SK-N-SH (cell line): ENCODE data around the gene STARD3NL.

Source experiments
- GATA2 ChIP-seq: sonication (generic); formaldehyde crosslinking; IDR thresholded peaks from 2 replicates; pipeline ENCODE4 v1.5.0; 2020; ENCODE audit warnings: mild to moderate bottlenecking, missing genetic modification reagents
- NFIC ChIP-seq: IDR thresholded peaks from 2 replicates; pipeline ENCODE4 v1.4.0; 2012; ENCODE audit warnings: borderline replicate concordance
- RAD21 ChIP-seq: IDR thresholded peaks from 2 replicates; pipeline ENCODE4 v1.6.1; 2012; ENCODE audit warnings: mild to moderate bottlenecking, low read length
- REST ChIP-seq: IDR thresholded peaks from 2 replicates; pipeline ENCODE4 v1.6.1; 2012; ENCODE audit warnings: mild to moderate bottlenecking, low read depth, low read length, moderate library complexity
- YY1 ChIP-seq: IDR thresholded peaks from 2 replicates; pipeline ENCODE4 v1.4.0; 2012; ENCODE audit warnings: low read depth, mild to moderate bottlenecking
- TF ChIP-seq, protein P1 (sequence below): fragments of 200-600 bp; sonication (generic); IDR thresholded peaks from 2 replicates; pipeline ENCODE4 v1.6.1; 2017; ENCODE audit warnings: antibody characterized with exemption, mild to moderate bottlenecking, moderate library complexity
- TF ChIP-seq, protein P2 (sequence below): fragments of 150-350 bp; IDR thresholded peaks from 2 replicates; pipeline ENCODE4 v1.6.1; 2017; ENCODE audit warnings: antibody characterized with exemption, low read length, low read depth, borderline replicate concordance

DNA sequence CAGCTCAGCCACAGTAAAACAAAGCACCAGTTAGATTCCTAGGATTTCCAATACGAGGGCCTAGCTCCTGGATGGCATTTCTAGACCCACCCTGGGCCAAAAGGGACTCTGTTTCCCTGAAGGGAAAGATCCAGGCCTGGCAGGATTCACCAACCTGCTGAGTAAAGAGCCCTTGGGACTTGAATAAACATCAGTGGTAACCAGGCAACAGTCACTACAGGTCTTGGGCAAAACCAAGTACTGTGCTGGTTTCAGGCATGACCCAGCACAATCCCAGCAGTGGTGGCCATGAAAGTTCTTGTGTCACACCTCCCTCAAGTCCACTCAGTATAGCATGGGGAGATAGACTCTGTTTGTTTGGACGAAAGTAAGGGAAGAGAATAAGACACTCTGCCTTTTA, 31.0 kb upstream of the STARD3NL start:
- TF ChIP-seq YY1 (no peak), NFIC (no peak), GATA2 (CRISPR knock-in tag) (no peak), RAD21 (no peak), REST (no peak)
- TF ChIP-seq, protein P1, sequence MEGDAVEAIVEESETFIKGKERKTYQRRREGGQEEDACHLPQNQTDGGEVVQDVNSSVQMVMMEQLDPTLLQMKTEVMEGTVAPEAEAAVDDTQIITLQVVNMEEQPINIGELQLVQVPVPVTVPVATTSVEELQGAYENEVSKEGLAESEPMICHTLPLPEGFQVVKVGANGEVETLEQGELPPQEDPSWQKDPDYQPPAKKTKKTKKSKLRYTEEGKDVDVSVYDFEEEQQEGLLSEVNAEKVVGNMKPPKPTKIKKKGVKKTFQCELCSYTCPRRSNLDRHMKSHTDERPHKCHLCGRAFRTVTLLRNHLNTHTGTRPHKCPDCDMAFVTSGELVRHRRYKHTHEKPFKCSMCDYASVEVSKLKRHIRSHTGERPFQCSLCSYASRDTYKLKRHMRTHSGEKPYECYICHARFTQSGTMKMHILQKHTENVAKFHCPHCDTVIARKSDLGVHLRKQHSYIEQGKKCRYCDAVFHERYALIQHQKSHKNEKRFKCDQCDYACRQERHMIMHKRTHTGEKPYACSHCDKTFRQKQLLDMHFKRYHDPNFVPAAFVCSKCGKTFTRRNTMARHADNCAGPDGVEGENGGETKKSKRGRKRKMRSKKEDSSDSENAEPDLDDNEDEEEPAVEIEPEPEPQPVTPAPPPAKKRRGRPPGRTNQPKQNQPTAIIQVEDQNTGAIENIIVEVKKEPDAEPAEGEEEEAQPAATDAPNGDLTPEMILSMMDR = no peak
- TF ChIP-seq, protein P2, sequence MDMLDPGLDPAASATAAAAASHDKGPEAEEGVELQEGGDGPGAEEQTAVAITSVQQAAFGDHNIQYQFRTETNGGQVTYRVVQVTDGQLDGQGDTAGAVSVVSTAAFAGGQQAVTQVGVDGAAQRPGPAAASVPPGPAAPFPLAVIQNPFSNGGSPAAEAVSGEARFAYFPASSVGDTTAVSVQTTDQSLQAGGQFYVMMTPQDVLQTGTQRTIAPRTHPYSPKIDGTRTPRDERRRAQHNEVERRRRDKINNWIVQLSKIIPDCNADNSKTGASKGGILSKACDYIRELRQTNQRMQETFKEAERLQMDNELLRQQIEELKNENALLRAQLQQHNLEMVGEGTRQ = no peak
